HG02840 (cell line): ENCODE results near the gene PSMD14.
A peak's percentile ranks its signal among the peaks of the same experiment; 100 is the strongest.

Experiments
- ATAC-seq: cut with Tn5 transposase; IDR thresholded peaks from one replicate; pipeline ENCODE4 v1.9.1; 2021; ENCODE audit warnings: mild to moderate bottlenecking, moderate library complexity, moderate number of reproducible peaks; ENCODE audit not compliant: unreplicated experiment, low FRiP score

The PSMD14 gene

GRCh38 chr2:161374446-161374845 is 66.2 kb downstream of the PSMD14 start:
- ATAC-seq: no peak

GRCh38 chr2:161379740-161380139 is 71.5 kb downstream of the PSMD14 start:
- no peak for ATAC-seq

- ATAC-seq: no peak
Measured at GRCh38 chr2:161381546-161381945, 73.3 kb downstream of the PSMD14 start.

GRCh38 chr2:161382747-161383146 is 74.5 kb downstream of the PSMD14 start:
- ATAC-seq: no peak

- ATAC-seq: peak; percentile 74
Measured at GRCh38 chr2:161384864-161385263, 76.6 kb downstream of the PSMD14 start.

- peak; percentile 54 for ATAC-seq
Measured at GRCh38 chr2:161386228-161386824, 78.1 kb downstream of the PSMD14 start.

- no peak for ATAC-seq
Measured at GRCh38 chr2:161388146-161388779, 80.0 kb downstream of the PSMD14 start.

- no peak for ATAC-seq
Measured at GRCh38 chr2:161391737-161392506, 83.7 kb downstream of the PSMD14 start.

- ATAC-seq: no peak
Measured at GRCh38 chr2:161400076-161400475, 91.9 kb downstream of the PSMD14 start.

GRCh38 chr2:161402297-161402696 is 94.1 kb downstream of the PSMD14 start:
- no peak for ATAC-seq

GRCh38 chr2:161406316-161406715 is 98.1 kb downstream of the PSMD14 start:
- ATAC-seq: no peak

- no peak for ATAC-seq
Measured at GRCh38 chr2:161407597-161407996, 99.4 kb downstream of the PSMD14 start.

GRCh38 chr2:161409308-161409907 is 101.2 kb downstream of the PSMD14 start:
- no peak for ATAC-seq

- ATAC-seq: no peak
Measured at GRCh38 chr2:161412346-161412745, 104.1 kb downstream of the PSMD14 start.

GRCh38 chr2:161414042-161415033 is 106.1 kb downstream of the PSMD14 start:
- ATAC-seq: peak; percentile 45

GRCh38 chr2:161415034-161415986 is 107.1 kb downstream of the PSMD14 start:
- ATAC-seq: peak; percentile 30

GRCh38 chr2:161415987-161416707 is 107.9 kb downstream of the PSMD14 start, which contains the start of gene TBR1:
TSS of gene TBR1 (plus strand) at chr2:161416297. CDS start at chr2:161416411, 114 bp downstream.
- no peak for ATAC-seq
